HEK293 (cell line): ENCODE results near the gene TPM4.

Experiments
- CTCF ChIA-PET: fragments of 350-600 bp; formaldehyde crosslinking; extraction: SDS; loops from one replicate; lab custom pipeline; 2021; ENCODE audit warnings: antibody characterized with exemption; lab: Yijun Ruan, JAX
- POLR2A ChIA-PET: fragments of 300-600 bp; formaldehyde crosslinking; extraction: SDS; loops from one replicate; lab custom pipeline; 2020; ENCODE audit warnings: antibody characterized with exemption, inconsistent platforms; lab: Yijun Ruan, JAX
- H3K27ac ChIP-seq: fragments of 200-500 bp; sonication (Bioruptor generic); 2 replicates; pipeline ENCODE4 v1.5.1; 2014; ENCODE audit warnings: low read depth, low read length, control low read depth, inconsistent platforms; ENCODE audit errors: extremely low read depth
- H3K36me3 ChIP-seq, 2 experiments: fragments of 200-500 bp in 1 of 2; sonication (Bioruptor generic) in 1 of 2; 1 replicate in 1 of 2; 2 replicates in 1 of 2; pipeline ENCODE4 v1.5.1; 2014 to 2017; ENCODE audit warnings: inconsistent platforms in 2 of 2, low read length in 2 of 2; ENCODE audit not compliant: control insufficient read depth in 2 of 2, insufficient read depth in 1 of 2
- H3K4me1 ChIP-seq: fragments of 200-500 bp; sonication (Bioruptor generic); 2 replicates; pipeline ENCODE4 v1.5.1; 2014; ENCODE audit warnings: mild to moderate bottlenecking, low read length, inconsistent platforms; ENCODE audit not compliant: control insufficient read depth, insufficient read depth
- H3K4me3 ChIP-seq: 2 replicates; pipeline ENCODE4 v1.5.1; 2011; ENCODE audit warnings: low read depth, mild to moderate bottlenecking, control low read depth, low read length, moderate library complexity
- H3K9me3 ChIP-seq: fragments of 200-500 bp; sonication (Bioruptor generic); 2 replicates; pipeline ENCODE4 v1.5.1; 2014; ENCODE audit warnings: low read depth, low read length, inconsistent platforms; ENCODE audit not compliant: control insufficient read depth, insufficient read depth
- BCL11B ChIP-seq: fragments of 450-650 bp; formaldehyde crosslinking; IDR thresholded peaks from 2 replicates; pipeline ENCODE4 v1.5.1; 2016; ENCODE audit warnings: low read depth, missing biosample characterization, missing genetic modification characterization
- CTCF ChIP-seq: fragments of 450-650 bp; formaldehyde crosslinking; IDR thresholded peaks from 2 replicates; pipeline ENCODE4 v1.5.1; 2016; ENCODE audit warnings: missing biosample characterization, missing genetic modification characterization
- EGR2 ChIP-seq: fragments of 450-650 bp; formaldehyde crosslinking; IDR thresholded peaks from 2 replicates; pipeline ENCODE4 v1.5.1; 2016; ENCODE audit warnings: low read depth, missing biosample characterization, missing genetic modification characterization
- PBX3 ChIP-seq: sonication (generic); formaldehyde crosslinking; IDR thresholded peaks from 2 replicates; pipeline ENCODE4 v1.8.1; 2022; ENCODE audit warnings: mild to moderate bottlenecking, moderate library complexity, missing genetic modification reagents
- PRDM2 ChIP-seq: fragments of 450-650 bp; formaldehyde crosslinking; IDR thresholded peaks from 2 replicates; pipeline ENCODE4 v1.5.1; 2016; ENCODE audit warnings: missing biosample characterization, missing genetic modification characterization, borderline replicate concordance
- REPIN1 ChIP-seq: fragments of 450-650 bp; formaldehyde crosslinking; IDR thresholded peaks from 2 replicates; pipeline ENCODE4 v1.5.1; 2017; ENCODE audit warnings: missing biosample characterization, missing genetic modification characterization, low read depth
- SALL2 ChIP-seq: fragments of 450-650 bp; formaldehyde crosslinking; IDR thresholded peaks from 2 replicates; pipeline ENCODE4 v1.5.0; 2017; ENCODE audit warnings: missing biosample characterization, mild to moderate bottlenecking, missing genetic modification characterization, borderline replicate concordance
- TCF7L2 ChIP-seq: IDR thresholded peaks from 2 replicates; pipeline ENCODE4 v1.6.1; 2011; ENCODE audit warnings: low read depth, mild to moderate bottlenecking, inconsistent platforms, low read length, moderate library complexity, borderline replicate concordance
- TRIM28 ChIP-seq: IDR thresholded peaks from 2 replicates; pipeline ENCODE4 v1.6.1; 2011; ENCODE audit warnings: low read length, control low read depth, borderline replicate concordance
- ZBTB26 ChIP-seq: fragments of 450-650 bp; formaldehyde crosslinking; optimal IDR thresholded peaks from 2 replicates; pipeline ENCODE3; 2016; ENCODE audit warnings: missing biosample characterization, mild to moderate bottlenecking, missing genetic modification characterization
- ZBTB49 ChIP-seq: fragments of 450-650 bp; formaldehyde crosslinking; IDR thresholded peaks from 2 replicates; pipeline ENCODE4 v1.5.1; 2016; ENCODE audit warnings: missing biosample characterization, missing genetic modification characterization, low read depth
- ZBTB6 ChIP-seq: fragments of 450-650 bp; formaldehyde crosslinking; IDR thresholded peaks from 2 replicates; pipeline ENCODE4 v1.5.1; 2017; ENCODE audit warnings: missing biosample characterization, missing genetic modification characterization
- ZFP69B ChIP-seq: fragments of 450-650 bp; formaldehyde crosslinking; IDR thresholded peaks from 2 replicates; pipeline ENCODE4 v1.5.1; 2016; ENCODE audit warnings: missing biosample characterization, missing genetic modification characterization
- ZNF174 ChIP-seq: fragments of 450-650 bp; formaldehyde crosslinking; IDR thresholded peaks from 2 replicates; pipeline ENCODE4 v1.5.0; 2017; ENCODE audit warnings: missing biosample characterization, mild to moderate bottlenecking, missing genetic modification characterization
- ZNF311 ChIP-seq: fragments of 450-650 bp; formaldehyde crosslinking; IDR thresholded peaks from 2 replicates; pipeline ENCODE4 v1.5.1; 2017; ENCODE audit warnings: missing biosample characterization, missing genetic modification characterization, borderline replicate concordance
- ZNF664 ChIP-seq: fragments of 450-650 bp; formaldehyde crosslinking; IDR thresholded peaks from 2 replicates; pipeline ENCODE4 v1.5.1; 2016; ENCODE audit warnings: missing biosample characterization, missing genetic modification characterization
- ZNF670 ChIP-seq: fragments of 450-650 bp; formaldehyde crosslinking; IDR thresholded peaks from 2 replicates; pipeline ENCODE4 v1.5.1; 2016; ENCODE audit warnings: missing biosample characterization, missing genetic modification characterization, low read depth
- ZNF707 ChIP-seq: fragments of 450-650 bp; formaldehyde crosslinking; IDR thresholded peaks from 2 replicates; pipeline ENCODE4 v1.5.1; 2016; ENCODE audit warnings: missing biosample characterization, missing genetic modification characterization
- ZNF747 ChIP-seq: fragments of 450-650 bp; formaldehyde crosslinking; IDR thresholded peaks from 2 replicates; pipeline ENCODE4 v1.5.1; 2016; ENCODE audit warnings: missing biosample characterization, missing genetic modification characterization
- ZNF777 ChIP-seq: fragments of 450-650 bp; formaldehyde crosslinking; IDR thresholded peaks from 2 replicates; pipeline ENCODE4 v1.5.1; 2017; ENCODE audit warnings: missing biosample characterization, missing genetic modification characterization, borderline replicate concordance
- ZNF830 ChIP-seq: fragments of 450-650 bp; IDR thresholded peaks from 2 replicates; pipeline ENCODE4 v1.5.0; 2018; ENCODE audit warnings: missing biosample characterization, missing genetic modification characterization, low read depth, mild to moderate bottlenecking, moderate library complexity

Gene TPM4

GRCh38 chr19:16038196-16038695 lies 38.0 kb upstream of the TPM4 start (continued):
- TF ChIP-seq ZNF670 (tag by site-specific recombination) (no peak), TCF7L2 (no peak), TRIM28 (no peak), ZBTB49 (tag by site-specific recombination) (no peak)

- no peak overlapping the region for H3K4me3 ChIP-seq
- no peak overlapping the region for H3K27ac ChIP-seq
- H3K9me3 ChIP-seq, result no peaks in the 10 kb centered on the region
- no peaks in the 10 kb centered on the region for H3K36me3 ChIP-seq
- ChIA-PET POLR2A (no interaction called here), CTCF (interaction anchor here (0.6 to 2.4 kb wide), 2 partner anchors 18 to 409 kb away, joined by 3 to 9 read pairs; no protein-coding TSS in a partner anchor)
- TF ChIP-seq ZNF174 (tag by site-specific recombination) (no peak), ZFP69B (tag by site-specific recombination) (no peak), ZNF664 (tag by site-specific recombination) (no peak), ZNF707 (tag by site-specific recombination) (no peak), EGR2 (tag by site-specific recombination) (no peak), SALL2 (tag by site-specific recombination) (no peak), ZBTB6 (no peak), ZNF830 (tag by site-specific recombination) (no peak), REPIN1 (tag by site-specific recombination) (no peak), ZNF311 (tag by site-specific recombination) (no peak), CTCF (tag by site-specific recombination) (no peak), ZBTB26 (tag by site-specific recombination) (no peak), ZNF777 (tag by site-specific recombination) (no peak), BCL11B (tag by site-specific recombination) (no peak), PBX3 (CRISPR knock-in tag) (no peak), ZNF747 (tag by site-specific recombination) (no peak), PRDM2 (no peak)
- H3K4me1 ChIP-seq, result no peaks in the 10 kb centered on the region
Observed at GRCh38 chr19:16039081-16039480, 37.2 kb upstream of the TPM4 start.
